ENCODE data around the gene ZNF521. TPM values are rescaled to one million over a fixed set of nuclear protein-coding genes. Genes with fewer than 3 reads are reported as not detected.
"Not testable (repeated sequence)": the region's sequence is repeated elsewhere in the genome, so short reads cannot be mapped to it uniquely, and the experiment has no call there.

Gene ZNF521
- total RNA-seq, 1 donor from 2014 or later, result 58.7 TPM

DNA sequence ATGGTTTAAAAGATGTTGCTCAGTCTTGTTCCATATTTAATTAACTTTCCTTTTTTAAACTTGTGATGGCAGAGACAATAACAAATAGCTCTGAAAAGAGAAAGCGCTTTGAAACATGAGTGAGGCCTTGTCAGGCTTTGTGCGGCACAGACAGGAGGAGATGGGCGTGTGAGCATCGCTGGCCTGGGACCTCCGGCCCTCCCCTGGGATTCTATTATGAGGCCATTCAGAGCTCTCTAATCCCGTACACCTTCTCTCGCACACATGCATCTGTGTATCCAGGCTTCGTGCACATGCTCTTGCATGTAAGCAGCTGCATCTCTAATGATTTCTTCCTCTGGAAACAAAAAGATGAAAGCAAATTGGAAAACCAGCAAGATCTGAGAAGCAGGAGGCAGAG, 313.7 kb downstream of the ZNF521 start:
- TF ChIP-seq, protein P1, sequence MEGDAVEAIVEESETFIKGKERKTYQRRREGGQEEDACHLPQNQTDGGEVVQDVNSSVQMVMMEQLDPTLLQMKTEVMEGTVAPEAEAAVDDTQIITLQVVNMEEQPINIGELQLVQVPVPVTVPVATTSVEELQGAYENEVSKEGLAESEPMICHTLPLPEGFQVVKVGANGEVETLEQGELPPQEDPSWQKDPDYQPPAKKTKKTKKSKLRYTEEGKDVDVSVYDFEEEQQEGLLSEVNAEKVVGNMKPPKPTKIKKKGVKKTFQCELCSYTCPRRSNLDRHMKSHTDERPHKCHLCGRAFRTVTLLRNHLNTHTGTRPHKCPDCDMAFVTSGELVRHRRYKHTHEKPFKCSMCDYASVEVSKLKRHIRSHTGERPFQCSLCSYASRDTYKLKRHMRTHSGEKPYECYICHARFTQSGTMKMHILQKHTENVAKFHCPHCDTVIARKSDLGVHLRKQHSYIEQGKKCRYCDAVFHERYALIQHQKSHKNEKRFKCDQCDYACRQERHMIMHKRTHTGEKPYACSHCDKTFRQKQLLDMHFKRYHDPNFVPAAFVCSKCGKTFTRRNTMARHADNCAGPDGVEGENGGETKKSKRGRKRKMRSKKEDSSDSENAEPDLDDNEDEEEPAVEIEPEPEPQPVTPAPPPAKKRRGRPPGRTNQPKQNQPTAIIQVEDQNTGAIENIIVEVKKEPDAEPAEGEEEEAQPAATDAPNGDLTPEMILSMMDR (IDR thresholded peaks at IDR 0.05; ENCODE audit: partially characterized antibody, unreplicated experiment), result no peak
- Mint-ChIP-seq H3K4me1 (ENCODE audit: low read depth, unreplicated experiment) (peaks cover 40% of the 10 kb centered on the region), H3K9me3 (ENCODE audit: unreplicated experiment) (peaks cover 5% of the 10 kb centered on the region), H3K27ac (ENCODE audit: unreplicated experiment) (peak overlapping the region; percentile 71), H3K4me3 (ENCODE audit: unreplicated experiment) (peak overlapping the region; percentile 25), H3K36me3 (ENCODE audit: unreplicated experiment) (no peaks in the 10 kb centered on the region), H3K27me3 (ENCODE audit: unreplicated experiment) (peaks cover 2% of the 10 kb centered on the region)
- peak; percentile 67 for DNase-seq

DNA sequence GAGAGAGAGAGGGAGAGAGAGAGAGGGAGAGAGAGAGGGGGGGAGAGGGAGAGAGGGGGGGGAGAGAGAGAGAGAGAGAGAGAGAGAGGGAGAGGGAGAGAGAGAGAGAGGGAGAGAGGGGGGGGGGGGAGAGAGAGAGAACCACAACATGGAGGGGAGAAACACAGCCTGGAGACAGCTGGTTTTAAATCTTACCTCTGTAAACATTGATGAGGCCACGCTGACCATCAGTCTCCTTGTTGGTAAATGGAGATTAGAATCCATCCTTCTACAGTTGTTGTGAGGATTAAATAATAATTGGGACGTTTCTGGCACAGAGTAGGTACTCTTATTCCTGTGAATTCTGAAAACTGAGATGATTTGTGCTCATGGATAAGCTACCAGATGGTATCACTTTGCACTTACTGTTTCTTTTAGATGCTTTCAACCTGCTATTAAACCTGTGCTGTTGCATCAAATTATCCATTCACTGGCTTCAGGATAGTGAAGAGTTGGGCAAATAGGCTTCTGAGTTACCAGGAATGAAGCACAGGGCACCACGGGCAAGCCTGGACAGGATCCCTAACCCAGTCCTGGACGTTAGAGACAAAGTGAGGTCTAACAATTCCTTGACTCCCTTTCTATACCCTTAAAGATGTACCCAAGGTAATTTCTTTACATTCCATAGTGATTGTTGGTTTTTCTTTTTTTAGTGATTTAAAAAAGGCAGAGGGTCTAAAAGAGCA, 318.1 kb downstream of the ZNF521 start:
- Mint-ChIP-seq H3K9me3 (ENCODE audit: unreplicated experiment) (peaks cover 7% of the 10 kb centered on the region), H3K4me3 (ENCODE audit: unreplicated experiment) (no peak overlapping the region), H3K4me1 (ENCODE audit: low read depth, unreplicated experiment) (peaks cover 22% of the 10 kb centered on the region), H3K27me3 (ENCODE audit: unreplicated experiment) (peaks cover 2% of the 10 kb centered on the region), H3K27ac (ENCODE audit: unreplicated experiment) (no peak overlapping the region), H3K36me3 (ENCODE audit: unreplicated experiment) (no peaks in the 10 kb centered on the region)
- no peak for DNase-seq
- TF ChIP-seq, protein P1 (IDR thresholded peaks at IDR 0.05; ENCODE audit: partially characterized antibody, unreplicated experiment), result no peak

DNA sequence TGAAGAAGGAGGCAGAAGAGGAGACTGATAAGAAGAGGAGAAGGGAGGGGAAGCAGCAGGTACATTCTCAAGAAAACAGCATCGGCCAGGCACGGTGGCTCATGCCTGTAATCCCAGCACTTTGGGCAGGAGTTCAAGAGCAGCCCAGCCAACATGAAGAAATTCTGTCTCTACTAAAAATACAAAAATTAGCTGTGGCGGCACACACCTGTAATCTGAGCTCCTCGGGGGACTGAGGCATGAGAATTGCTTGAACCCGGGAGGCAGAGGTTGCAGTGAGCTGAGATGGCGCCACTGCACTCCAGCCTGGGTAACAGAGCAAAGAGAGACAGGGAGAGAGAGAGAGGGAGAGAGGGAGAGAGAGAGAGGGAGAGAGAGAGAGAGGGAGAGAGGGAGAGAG, 318.8 kb downstream of the ZNF521 start:
- H3K4me3 Mint-ChIP-seq (ENCODE audit: unreplicated experiment); H3K27ac Mint-ChIP-seq (ENCODE audit: unreplicated experiment); DNase-seq; H3K36me3 Mint-ChIP-seq (ENCODE audit: unreplicated experiment); H3K27me3 Mint-ChIP-seq (ENCODE audit: unreplicated experiment); H3K9me3 Mint-ChIP-seq (ENCODE audit: unreplicated experiment): not testable (repeated sequence)
- peaks cover 18% of the 10 kb centered on the region for H3K4me1 Mint-ChIP-seq (ENCODE audit: low read depth, unreplicated experiment)

DNA sequence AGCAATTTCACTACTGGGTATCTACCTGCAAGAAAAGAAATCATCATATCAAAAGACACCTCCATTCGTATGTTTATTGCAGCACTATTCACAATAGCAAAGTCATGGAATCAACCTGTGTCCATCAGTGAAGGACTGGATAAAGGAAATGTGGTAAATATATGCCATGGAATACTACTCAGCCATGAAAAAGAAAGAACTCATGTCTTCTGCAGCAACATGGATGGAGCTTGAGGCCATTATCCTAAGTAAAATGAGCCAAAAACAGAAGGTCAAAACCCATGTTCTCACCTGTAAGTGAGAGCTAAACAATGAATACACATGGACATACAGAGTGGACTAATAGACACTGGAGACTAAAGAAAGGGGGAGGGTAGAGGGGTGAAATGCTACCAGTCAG, 322.2 kb downstream of the ZNF521 start:
- Mint-ChIP-seq H3K4me1 (ENCODE audit: low read depth, unreplicated experiment) (peaks cover 2% of the 10 kb centered on the region), H3K9me3 (ENCODE audit: unreplicated experiment) (peaks cover 6% of the 10 kb centered on the region), H3K27me3 (ENCODE audit: unreplicated experiment) (no peaks in the 10 kb centered on the region), H3K36me3 (ENCODE audit: unreplicated experiment) (no peaks in the 10 kb centered on the region), H3K4me3 (ENCODE audit: unreplicated experiment) (no peak overlapping the region), H3K27ac (ENCODE audit: unreplicated experiment) (no peak overlapping the region)
- no peak for DNase-seq
- TF ChIP-seq, protein P1 (IDR thresholded peaks at IDR 0.05; ENCODE audit: partially characterized antibody, unreplicated experiment), result no peak

DNA sequence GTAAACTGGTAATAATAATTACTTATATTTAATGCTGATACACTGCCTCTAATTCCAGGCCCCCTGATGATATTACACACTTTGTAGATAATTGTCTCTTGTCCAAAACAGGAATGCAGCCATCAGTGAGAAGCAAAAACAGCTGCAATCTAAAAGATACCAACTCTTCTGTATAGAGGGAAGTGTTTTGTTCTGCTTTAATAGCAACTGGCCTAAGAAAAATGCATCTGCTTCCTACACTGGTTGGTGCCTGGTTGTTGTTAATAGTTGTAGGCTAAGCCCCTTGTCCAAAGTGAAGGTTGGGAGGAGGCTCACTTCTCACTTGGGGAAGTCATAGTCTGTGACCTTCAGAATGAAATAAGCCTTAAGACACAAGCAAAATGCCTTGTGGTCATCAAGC, 332.0 kb downstream of the ZNF521 start:
- TF ChIP-seq, protein P1 (IDR thresholded peaks at IDR 0.05; ENCODE audit: partially characterized antibody, unreplicated experiment), result no peak
- Mint-ChIP-seq H3K27me3 (ENCODE audit: unreplicated experiment) (peaks cover 3% of the 10 kb centered on the region), H3K9me3 (ENCODE audit: unreplicated experiment) (peaks cover 2% of the 10 kb centered on the region), H3K27ac (ENCODE audit: unreplicated experiment) (no peak overlapping the region), H3K36me3 (ENCODE audit: unreplicated experiment) (no peaks in the 10 kb centered on the region), H3K4me1 (ENCODE audit: low read depth, unreplicated experiment) (peaks cover 5% of the 10 kb centered on the region), H3K4me3 (ENCODE audit: unreplicated experiment) (no peak overlapping the region)
- no peak for DNase-seq
